Smooth muscle cell (in vitro differentiated cells): ENCODE results near the gene MACC1. TPM values are rescaled to one million over a fixed set of nuclear protein-coding genes. Genes with fewer than 3 reads are reported as not detected.

Experiments used
- DNase-seq: peaks from one replicate; lab custom pipeline; 2025; ENCODE audit not compliant: unreplicated experiment; lab: John Stamatoyannopoulos, UW
- H2AFZ ChIP-seq: fragments of 200-600 bp; sonication (generic); 2 replicates; pipeline ENCODE4 v1.6.0; 2016; ENCODE audit warnings: antibody characterized with exemption, low read depth, mild to moderate bottlenecking
- H3F3A ChIP-seq: fragments of 200-600 bp; sonication (generic); 2 replicates; pipeline ENCODE4 v1.6.0; 2017; ENCODE audit warnings: antibody characterized with exemption, low read depth
- H3K27ac ChIP-seq: fragments of 200-600 bp; sonication (generic); 2 replicates; pipeline ENCODE4 v1.5.1; 2016; ENCODE audit warnings: low read depth, mild to moderate bottlenecking
- H3K27me3 ChIP-seq: fragments of 200-600 bp; sonication (generic); 2 replicates; pipeline ENCODE4 v1.6.1; 2016; ENCODE audit warnings: low read depth, mild to moderate bottlenecking
- H3K36me3 ChIP-seq: fragments of 200-600 bp; sonication (generic); 2 replicates; pipeline ENCODE4 v1.5.1; 2016; ENCODE audit warnings: low read depth
- H3K4me1 ChIP-seq: fragments of 200-600 bp; sonication (generic); 2 replicates; pipeline ENCODE4 v1.5.1; 2016; ENCODE audit warnings: low read depth
- H3K4me2 ChIP-seq: fragments of 200-600 bp; sonication (generic); 2 replicates; pipeline ENCODE4 v1.6.0; 2016; ENCODE audit warnings: mild to moderate bottlenecking
- H3K4me3 ChIP-seq: fragments of 200-600 bp; sonication (generic); 2 replicates; pipeline ENCODE4 v1.5.1; 2016; ENCODE audit warnings: mild to moderate bottlenecking
- H3K79me2 ChIP-seq: fragments of 200-600 bp; sonication (generic); 2 replicates; pipeline ENCODE4 v1.6.0; 2016; ENCODE audit warnings: low read depth, mild to moderate bottlenecking
- H3K9ac ChIP-seq: fragments of 200-600 bp; sonication (generic); 2 replicates; pipeline ENCODE4 v1.6.0; 2016; ENCODE audit warnings: low read depth
- H3K9me3 ChIP-seq: fragments of 200-600 bp; sonication (generic); replicated peaks from 2 replicates; pipeline ENCODE4 v1.5.1; 2016; ENCODE audit warnings: low read depth
- H4K20me1 ChIP-seq: fragments of 200-600 bp; sonication (generic); 2 replicates; pipeline ENCODE4 v1.6.0; 2016; ENCODE audit warnings: low read depth
- WGBS: methylation state at CpG from one replicate; pipeline ENCODE4 v1.1.7; 2016; ENCODE audit warnings: low lambda C conversion rate; 5-methylcytosine and 5-hydroxymethylcytosine counted together
- polyA plus RNA-seq: library from polyadenylated mRNA; unstranded; fragments of >200 nt; fragmentation: Nextera tagmentation; extraction: Ambion mirVana; gene quantifications from 2 replicates; pipeline ENCODE4 v1.2.1, GENCODE V29; 2016
- total RNA-seq: library from RNA; depleted of rRNA; stranded (reverse); fragments of >200 nt; gene quantifications from 2 replicates; pipeline ENCODE4 v1.2.3, GENCODE V29; 2014
- TF ChIP-seq, protein P1 (sequence below): fragments of 200-600 bp; sonication (generic); IDR thresholded peaks from 2 replicates; pipeline ENCODE4 v1.5.1; 2017; ENCODE audit warnings: borderline replicate concordance, mild to moderate bottlenecking, antibody characterized with exemption; ENCODE audit not compliant: insufficient read depth, poor library complexity, severe bottlenecking

MACC1 gene
- total and polyA plus RNA-seq, 2 experiments from 2014 or later: 1.3 TPM; not detected in 1

DNA sequence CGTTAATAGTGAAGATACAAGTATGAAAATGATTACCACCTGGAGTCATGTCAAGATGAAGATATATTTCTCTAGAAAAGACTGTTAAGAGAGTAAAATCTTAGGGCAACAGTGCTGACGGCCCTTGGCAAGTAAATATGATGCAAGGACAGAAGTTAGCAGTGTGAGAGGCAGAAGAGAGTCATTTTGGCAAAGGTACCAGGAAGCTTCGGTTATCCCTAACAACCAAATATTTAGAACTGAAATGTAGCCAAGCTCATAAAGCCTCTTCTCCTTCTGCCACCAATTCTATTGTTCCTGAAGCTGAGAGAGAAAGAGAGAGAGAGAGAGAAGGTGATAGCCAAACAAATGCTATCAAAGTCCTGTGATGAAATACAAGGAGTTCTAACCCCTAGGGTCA is 109.6 kb downstream of the MACC1 start:
- DNase-seq: no peak
- no peaks in the 10 kb centered on the region for H3K4me1 ChIP-seq
- H3K4me2 ChIP-seq: no peak overlapping the region
- no peaks in the 10 kb centered on the region for H3K27me3 ChIP-seq
- no peaks in the 10 kb centered on the region for H3F3A ChIP-seq
- H3K4me3 ChIP-seq: no peak overlapping the region
- TF ChIP-seq, protein P1, sequence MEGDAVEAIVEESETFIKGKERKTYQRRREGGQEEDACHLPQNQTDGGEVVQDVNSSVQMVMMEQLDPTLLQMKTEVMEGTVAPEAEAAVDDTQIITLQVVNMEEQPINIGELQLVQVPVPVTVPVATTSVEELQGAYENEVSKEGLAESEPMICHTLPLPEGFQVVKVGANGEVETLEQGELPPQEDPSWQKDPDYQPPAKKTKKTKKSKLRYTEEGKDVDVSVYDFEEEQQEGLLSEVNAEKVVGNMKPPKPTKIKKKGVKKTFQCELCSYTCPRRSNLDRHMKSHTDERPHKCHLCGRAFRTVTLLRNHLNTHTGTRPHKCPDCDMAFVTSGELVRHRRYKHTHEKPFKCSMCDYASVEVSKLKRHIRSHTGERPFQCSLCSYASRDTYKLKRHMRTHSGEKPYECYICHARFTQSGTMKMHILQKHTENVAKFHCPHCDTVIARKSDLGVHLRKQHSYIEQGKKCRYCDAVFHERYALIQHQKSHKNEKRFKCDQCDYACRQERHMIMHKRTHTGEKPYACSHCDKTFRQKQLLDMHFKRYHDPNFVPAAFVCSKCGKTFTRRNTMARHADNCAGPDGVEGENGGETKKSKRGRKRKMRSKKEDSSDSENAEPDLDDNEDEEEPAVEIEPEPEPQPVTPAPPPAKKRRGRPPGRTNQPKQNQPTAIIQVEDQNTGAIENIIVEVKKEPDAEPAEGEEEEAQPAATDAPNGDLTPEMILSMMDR: no peak
- no peak overlapping the region for H2AFZ ChIP-seq
- H3K9ac ChIP-seq: no peak overlapping the region
- no peaks in the 10 kb centered on the region for H3K9me3 ChIP-seq
- 97% methylated on average over 3 of the region's 3 CpGs for WGBS
- H3K36me3 ChIP-seq: no peaks in the 10 kb centered on the region
- no peaks in the 10 kb centered on the region for H3K79me2 ChIP-seq
- no peak overlapping the region for H3K27ac ChIP-seq
- H4K20me1 ChIP-seq: no peaks in the 10 kb centered on the region

DNA sequence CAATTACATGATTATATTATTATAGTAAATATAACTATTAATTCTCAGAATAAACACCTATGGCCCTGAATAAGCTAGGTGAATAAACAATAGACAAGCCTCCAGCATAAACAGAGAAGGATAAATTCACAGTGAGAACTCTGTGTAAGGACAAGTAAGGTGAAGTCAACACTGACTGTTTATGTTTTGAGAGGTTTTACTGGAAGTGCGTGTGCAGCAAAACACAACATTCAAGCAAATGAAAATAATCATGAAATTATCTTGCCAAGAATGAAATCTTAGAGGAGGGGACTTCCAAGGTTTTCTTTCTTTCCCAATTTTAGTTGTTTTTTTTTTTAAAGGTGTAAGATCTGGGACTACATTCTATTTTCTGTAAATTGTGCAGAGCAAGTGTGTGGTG is 112.5 kb downstream of the MACC1 start:
- Histone ChIP-seq H3K4me1 (no peaks in the 10 kb centered on the region), H3K9ac (no peak overlapping the region), H3K27me3 (no peaks in the 10 kb centered on the region), H3K27ac (no peak overlapping the region), H3K79me2 (no peaks in the 10 kb centered on the region), H2AFZ (no peak overlapping the region), H3K4me2 (no peak overlapping the region), H3K4me3 (no peak overlapping the region), H3K9me3 (no peaks in the 10 kb centered on the region), H4K20me1 (no peaks in the 10 kb centered on the region), H3F3A (no peaks in the 10 kb centered on the region), H3K36me3 (no peaks in the 10 kb centered on the region)
- DNase-seq: no peak
- TF ChIP-seq, protein P1: no peak
- WGBS: 100% methylated on average over 1 of the region's 1 CpG

GRCh38 chr7:20102982-20103381 is 114.2 kb downstream of the MACC1 start:
- Histone ChIP-seq H2AFZ (no peak overlapping the region), H3K4me2 (no peak overlapping the region), H3K36me3 (no peaks in the 10 kb centered on the region), H3K4me3 (no peak overlapping the region), H3K27ac (no peak overlapping the region), H3K4me1 (no peaks in the 10 kb centered on the region), H3F3A (no peaks in the 10 kb centered on the region), H3K27me3 (no peaks in the 10 kb centered on the region), H3K79me2 (no peaks in the 10 kb centered on the region), H3K9me3 (no peaks in the 10 kb centered on the region), H3K9ac (no peak overlapping the region), H4K20me1 (no peaks in the 10 kb centered on the region)
- TF ChIP-seq, protein P1: no peak
- DNase-seq: no peak
- 36% methylated on average over 1 of the region's 1 CpG for WGBS

DNA sequence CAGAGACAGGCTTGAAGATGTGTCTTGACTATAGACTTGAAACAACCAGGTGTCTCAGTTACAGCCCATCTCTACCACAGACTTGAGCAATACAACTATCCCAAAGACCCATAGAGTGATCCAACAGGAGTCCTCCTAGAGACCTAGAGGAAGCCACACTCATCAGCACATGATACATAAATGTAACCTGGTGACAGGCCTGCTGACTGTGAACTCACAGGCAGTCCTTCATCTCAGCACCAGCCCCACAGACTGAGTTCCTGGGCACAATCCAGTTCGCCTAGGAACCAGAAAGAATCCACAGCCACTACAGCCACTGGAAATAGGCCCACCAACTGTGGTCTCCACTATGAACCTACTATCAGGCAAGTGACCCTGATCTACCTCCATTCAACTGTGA is 121.3 kb downstream of the MACC1 start:
- H3K36me3 ChIP-seq: no peaks in the 10 kb centered on the region
- no peaks in the 10 kb centered on the region for H3K79me2 ChIP-seq
- TF ChIP-seq, protein P1: no peak
- WGBS: 100% methylated on average over 1 of the region's 1 CpG
- no peaks in the 10 kb centered on the region for H3K27me3 ChIP-seq
- no peak overlapping the region for H3K27ac ChIP-seq
- no peak overlapping the region for H3K4me2 ChIP-seq
- H3K4me3 ChIP-seq: no peak overlapping the region
- no peak for DNase-seq
- H3K9me3 ChIP-seq: no peaks in the 10 kb centered on the region
- H4K20me1 ChIP-seq: no peaks in the 10 kb centered on the region
- no peaks in the 10 kb centered on the region for H3K4me1 ChIP-seq
- no peak overlapping the region for H3K9ac ChIP-seq
- no peaks in the 10 kb centered on the region for H3F3A ChIP-seq
- no peak overlapping the region for H2AFZ ChIP-seq
